ENCODE results near the gene HMGB2. TPM values are rescaled to one million over a fixed set of nuclear protein-coding genes. Genes with fewer than 3 reads are reported as not detected.

The HMGB2 gene
- total and polyA plus RNA-seq, 2 donors (not counting 3 experiments of a cell fraction or from before 2014, with no cell fraction given): 45.9 to 233 TPM

DNA sequence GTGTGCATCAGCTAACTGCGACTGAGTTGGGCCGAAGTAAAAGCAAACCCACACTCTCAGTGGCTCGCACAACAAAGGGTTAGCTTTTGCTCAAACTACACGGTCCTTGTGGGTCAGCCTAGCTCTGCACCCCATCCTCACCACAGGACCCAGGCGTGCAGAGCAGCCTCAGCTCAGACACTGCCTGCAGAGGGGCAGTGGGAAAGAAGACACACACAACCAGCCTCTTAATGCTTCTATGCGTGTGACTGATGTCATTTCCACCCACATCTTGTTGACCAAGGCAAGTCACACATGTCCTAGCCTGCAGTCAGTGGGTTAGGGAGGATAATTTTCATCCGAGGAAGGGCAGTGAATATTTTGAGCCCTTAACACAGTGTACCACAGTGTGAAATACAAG is 40.5 kb downstream of the HMGB2 start:
- Histone ChIP-seq H2AFZ (ENCODE audit: low read depth, low read length) (no peak overlapping the region), H4K20me1 (replicated peaks; ENCODE audit: control insufficient read depth, extremely low read depth, insufficient read depth, low read length) (no peaks in the 10 kb centered on the region), H3K4me2 (ENCODE audit: insufficient read depth, low read length) (no peak overlapping the region), H3K9ac (replicated peaks; ENCODE audit: extremely low read depth, insufficient read depth, low read length) (no peak overlapping the region), H3K4me1 (ENCODE audit: control insufficient read depth, extremely low read depth, insufficient read depth, low read length) (no peaks in the 10 kb centered on the region), H3K27ac (ENCODE audit: insufficient read depth, low read depth, low read length) (no peak overlapping the region), H3K4me3 (replicated peaks in 1 of 3; ENCODE audit: insufficient read depth in 1 of 3, low read depth in 1 of 3, low read length in 3 of 3) (no peak overlapping the region), H3K9me3 (replicated peaks; ENCODE audit: control insufficient read depth, insufficient read depth, low read length) (no peaks in the 10 kb centered on the region), H3K36me3 (ENCODE audit: control insufficient read depth in 2 of 2, extremely low read depth in 1 of 2, insufficient read depth in 2 of 2, low read length in 2 of 2) (no peaks in the 10 kb centered on the region), H3K79me2 (ENCODE audit: control insufficient read depth, insufficient read depth, low read length) (no peaks in the 10 kb centered on the region), H3K9me1 (replicated peaks; ENCODE audit: control insufficient read depth, extremely low read depth, insufficient read depth, low read length) (no peaks in the 10 kb centered on the region), H3K27me3 (ENCODE audit: control insufficient read depth in 2 of 2, insufficient read depth in 2 of 2, low read length in 2 of 2) (no peaks in the 10 kb centered on the region)
- no peak for FAIRE-seq
- ChIA-PET CTCF (interaction anchor here (2.3 to 3.0 kb wide), 2 partner anchors 8 to 127 kb away, joined by 5 to 23 read pairs; no protein-coding TSS in a partner anchor), POLR2A (no interaction called here)
- TF ChIP-seq GATA2 (IDR thresholded peaks at IDR 0.05; ENCODE audit: insufficient read depth, insufficient read length, low read depth, low read length) (no peak), MYC (IDR thresholded peaks at IDR 0.05; ENCODE audit: low read depth, low read length) (no peak), JUN (IDR thresholded peaks at IDR 0.05; ENCODE audit: borderline replicate concordance, insufficient read depth, insufficient read length, low read depth) (no peak), EZH2 (IDR thresholded peaks at IDR 0.05; ENCODE audit: borderline replicate concordance, low read depth, low read length, severe bottlenecking) (no peak), POLR2AphosphoS5 (IDR thresholded peaks at IDR 0.05; ENCODE audit: insufficient read depth, low read depth, low read length) (no peak), POLR2A (IDR thresholded peaks at IDR 0.05; ENCODE audit: low read depth, low read length) (no peak), FOS (IDR thresholded peaks at IDR 0.05; ENCODE audit: borderline replicate concordance, insufficient read depth, low read length) (no peak)
- TF ChIP-seq, protein P1, sequence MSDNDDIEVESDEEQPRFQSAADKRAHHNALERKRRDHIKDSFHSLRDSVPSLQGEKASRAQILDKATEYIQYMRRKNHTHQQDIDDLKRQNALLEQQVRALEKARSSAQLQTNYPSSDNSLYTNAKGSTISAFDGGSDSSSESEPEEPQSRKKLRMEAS (IDR thresholded peaks at IDR 0.05; ENCODE audit: insufficient read depth, insufficient read length): no peak
- TF ChIP-seq, protein P2, sequence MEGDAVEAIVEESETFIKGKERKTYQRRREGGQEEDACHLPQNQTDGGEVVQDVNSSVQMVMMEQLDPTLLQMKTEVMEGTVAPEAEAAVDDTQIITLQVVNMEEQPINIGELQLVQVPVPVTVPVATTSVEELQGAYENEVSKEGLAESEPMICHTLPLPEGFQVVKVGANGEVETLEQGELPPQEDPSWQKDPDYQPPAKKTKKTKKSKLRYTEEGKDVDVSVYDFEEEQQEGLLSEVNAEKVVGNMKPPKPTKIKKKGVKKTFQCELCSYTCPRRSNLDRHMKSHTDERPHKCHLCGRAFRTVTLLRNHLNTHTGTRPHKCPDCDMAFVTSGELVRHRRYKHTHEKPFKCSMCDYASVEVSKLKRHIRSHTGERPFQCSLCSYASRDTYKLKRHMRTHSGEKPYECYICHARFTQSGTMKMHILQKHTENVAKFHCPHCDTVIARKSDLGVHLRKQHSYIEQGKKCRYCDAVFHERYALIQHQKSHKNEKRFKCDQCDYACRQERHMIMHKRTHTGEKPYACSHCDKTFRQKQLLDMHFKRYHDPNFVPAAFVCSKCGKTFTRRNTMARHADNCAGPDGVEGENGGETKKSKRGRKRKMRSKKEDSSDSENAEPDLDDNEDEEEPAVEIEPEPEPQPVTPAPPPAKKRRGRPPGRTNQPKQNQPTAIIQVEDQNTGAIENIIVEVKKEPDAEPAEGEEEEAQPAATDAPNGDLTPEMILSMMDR (IDR thresholded peaks at IDR 0.05; ENCODE audit: extremely low read depth in 1 of 2, insufficient read depth in 1 of 2, low read depth in 1 of 2, low read length in 2 of 2): no peak
- BruUV-seq (replicated peaks): no TSS peak
- intact Hi-C loops (cut with micrococcal nuclease): no loop called here
- DNase-seq (ENCODE audit: low read depth, low spot score): no peak
- dilution Hi-C loops (cut with MboI; ENCODE audit: extremely low pct_ligation_motif_present, low sequenced_read_pairs): no loop called here

All from endothelial cell of umbilical vein (primary cell).